Effector memory CD4-positive, alpha-beta T cell (primary cell): ENCODE results near the gene WDTC1.
"Not testable (repeated sequence)": the region's sequence is repeated elsewhere in the genome, so short reads cannot be mapped to it uniquely, and the experiment has no call there.

Source experiments
- DNase-seq, 3 donors: peaks; one replicate each; pipeline ENCODE4 v3.0.0-alpha.2; 2020
- H3K27ac ChIP-seq: 2 replicates; pipeline ENCODE4 v1.7.0; 2013; ENCODE audit warnings: mild to moderate bottlenecking, low read length, moderate library complexity; ENCODE audit not compliant: insufficient read depth, poor library complexity, severe bottlenecking
- H3K27me3 ChIP-seq: replicated peaks from 2 replicates; pipeline ENCODE4 v1.7.0; 2013; ENCODE audit warnings: mild to moderate bottlenecking, low read length; ENCODE audit not compliant: insufficient read depth, control insufficient read depth, poor library complexity, severe bottlenecking
- H3K36me3 ChIP-seq: 2 replicates; pipeline ENCODE4 v1.7.0; 2013; ENCODE audit warnings: mild to moderate bottlenecking, low read length, moderate library complexity; ENCODE audit not compliant: control insufficient read depth, insufficient read depth
- H3K4me1 ChIP-seq: 2 replicates; pipeline ENCODE4 v1.7.0; 2013; ENCODE audit warnings: low read length, mild to moderate bottlenecking; ENCODE audit not compliant: control insufficient read depth, insufficient read depth, poor library complexity, severe bottlenecking
- H3K4me3 ChIP-seq: 2 replicates; pipeline ENCODE4 v1.7.0; 2013; ENCODE audit warnings: low read length, low read depth, mild to moderate bottlenecking; ENCODE audit not compliant: insufficient read depth, poor library complexity, severe bottlenecking
- H3K9me3 ChIP-seq: 2 replicates; pipeline ENCODE4 v1.7.0; 2013; ENCODE audit warnings: mild to moderate bottlenecking, low read length, moderate library complexity; ENCODE audit not compliant: control insufficient read depth
- total RNA-seq, 3 donors: gene quantifications; one replicate each; lab custom pipeline; 2026; lab: John Stamatoyannopoulos, UW

The WDTC1 gene
- total RNA-seq = 56.5 to 81.7 (median 56.5) reads per million in 3 donors

DNA sequence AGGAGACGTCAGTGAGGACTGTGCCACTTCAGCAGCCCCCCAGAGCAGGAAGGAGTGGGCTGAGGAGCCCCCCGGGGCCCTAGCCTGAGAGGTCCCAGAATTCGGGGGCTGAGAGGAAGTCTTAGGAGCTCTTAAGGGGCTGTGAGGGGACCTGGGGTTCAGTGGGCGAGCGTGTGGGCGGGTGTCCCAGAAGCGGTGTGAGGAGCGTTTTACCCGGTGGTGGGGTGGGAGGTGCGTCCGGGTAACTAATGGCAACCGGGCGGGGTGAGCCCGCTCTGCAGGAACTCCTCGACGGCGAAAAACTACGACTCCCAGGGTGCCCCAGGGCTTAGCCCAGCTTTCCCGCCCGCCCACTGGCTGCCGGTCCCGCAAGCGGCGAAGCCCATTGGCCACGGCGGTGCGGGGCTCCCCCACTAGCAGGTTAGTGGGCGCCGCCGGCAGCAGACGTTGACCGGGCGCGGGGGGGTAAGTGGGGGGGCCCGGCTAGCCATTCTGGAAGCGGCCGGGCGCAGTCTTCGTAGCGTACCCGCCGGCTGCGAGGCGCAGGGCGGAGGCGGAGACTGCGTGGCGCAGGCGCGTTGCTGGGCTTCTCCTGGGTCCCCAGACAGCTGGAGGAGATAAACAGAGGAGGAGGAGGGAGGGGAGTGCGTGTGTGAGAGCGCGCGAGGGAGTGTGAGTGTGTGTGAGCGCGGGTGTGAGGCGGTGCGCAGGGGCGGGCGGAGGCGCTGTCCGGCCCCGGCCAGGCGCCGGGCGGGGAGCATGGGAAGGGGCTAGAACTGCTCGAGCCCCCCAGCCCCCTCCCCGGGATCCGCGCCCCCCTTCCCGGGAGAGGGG lies at the start of gene WDTC1:
Gene WDTC1, plus strand, starts transcription at position 584 of the 834 bp plus-strand sequence. CDS start 26,423 bp downstream, outside the sequence.
- peak within 1 kb of the TSS; percentile 68 for H3K27ac ChIP-seq
- peak; percentile 97 to 98 (median 97) for DNase-seq
- H3K9me3 ChIP-seq = no peaks in the 10 kb centered on the region
- no peaks in the 10 kb centered on the region for H3K36me3 ChIP-seq
- peaks cover 16% of the 10 kb centered on the region for H3K4me1 ChIP-seq
- no peaks in the 10 kb centered on the region for H3K27me3 ChIP-seq
- peak within 1 kb of the TSS; percentile 66 for H3K4me3 ChIP-seq

DNA sequence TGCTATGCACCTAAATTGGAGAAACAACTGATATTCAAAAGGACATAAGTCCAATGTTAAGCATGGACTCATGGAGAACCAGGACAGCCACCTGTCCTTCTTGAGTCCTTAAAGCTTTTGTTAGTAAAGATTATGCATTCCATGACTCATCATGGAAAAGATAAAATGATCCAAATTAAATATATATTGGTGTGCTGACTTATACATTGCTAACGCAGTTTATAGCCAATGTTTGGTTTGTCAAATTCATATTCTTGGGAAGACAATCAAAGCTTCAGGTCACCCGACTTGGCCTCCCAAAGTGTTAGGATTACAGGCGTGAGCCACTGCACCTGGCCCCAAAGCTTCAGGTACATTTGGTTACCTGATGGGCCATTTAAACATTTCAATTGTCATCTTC lies 49.8 kb upstream of the WDTC1 start:
- not testable (repeated sequence) for DNase-seq, H3K27ac ChIP-seq, H3K4me1 ChIP-seq, H3K27me3 ChIP-seq, H3K9me3 ChIP-seq, H3K36me3 ChIP-seq, H3K4me3 ChIP-seq

GRCh38 chr1:27192039-27192529 lies 42.3 kb upstream of the WDTC1 start:
- DNase-seq = no peak
- Histone ChIP-seq H3K27ac (no peak overlapping the region), H3K27me3 (no peaks in the 10 kb centered on the region), H3K9me3 (no peaks in the 10 kb centered on the region), H3K36me3 (no peaks in the 10 kb centered on the region), H3K4me3 (no peak overlapping the region), H3K4me1 (no peaks in the 10 kb centered on the region)

DNA sequence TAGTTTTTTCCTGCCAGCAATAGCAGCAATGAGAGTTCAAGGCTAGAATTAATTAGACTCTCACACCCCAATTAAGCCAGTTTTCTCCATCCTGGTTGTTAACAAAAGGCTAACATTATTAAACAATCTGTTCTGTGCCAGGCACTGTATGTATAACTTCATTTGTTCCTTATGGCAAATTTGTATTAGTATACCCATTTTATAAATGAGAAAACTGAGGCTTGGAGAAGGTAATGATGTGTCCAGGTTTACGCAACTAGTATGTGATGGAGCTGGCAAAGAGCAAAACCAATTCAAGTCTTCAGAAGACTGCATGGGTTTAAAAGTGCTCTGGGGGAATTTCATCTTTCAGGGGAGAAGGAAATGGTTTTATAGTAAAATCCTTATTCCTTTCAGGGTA lies 41.2 kb upstream of the WDTC1 start:
- no peaks in the 10 kb centered on the region for H3K4me1 ChIP-seq
- H3K4me3 ChIP-seq = no peak overlapping the region
- no peaks in the 10 kb centered on the region for H3K36me3 ChIP-seq
- H3K9me3 ChIP-seq = no peaks in the 10 kb centered on the region
- no peak overlapping the region for H3K27ac ChIP-seq
- DNase-seq = no peak
- no peaks in the 10 kb centered on the region for H3K27me3 ChIP-seq

- no peaks in the 10 kb centered on the region for H3K9me3 ChIP-seq
- no peak overlapping the region for H3K4me3 ChIP-seq
- no peaks in the 10 kb centered on the region for H3K36me3 ChIP-seq
- H3K27me3 ChIP-seq = no peaks in the 10 kb centered on the region
- no peaks in the 10 kb centered on the region for H3K4me1 ChIP-seq
- no peak for DNase-seq
- H3K27ac ChIP-seq = no peak overlapping the region
Measured at GRCh38 chr1:27201295-27201694, 33.1 kb upstream of the WDTC1 start.

DNA sequence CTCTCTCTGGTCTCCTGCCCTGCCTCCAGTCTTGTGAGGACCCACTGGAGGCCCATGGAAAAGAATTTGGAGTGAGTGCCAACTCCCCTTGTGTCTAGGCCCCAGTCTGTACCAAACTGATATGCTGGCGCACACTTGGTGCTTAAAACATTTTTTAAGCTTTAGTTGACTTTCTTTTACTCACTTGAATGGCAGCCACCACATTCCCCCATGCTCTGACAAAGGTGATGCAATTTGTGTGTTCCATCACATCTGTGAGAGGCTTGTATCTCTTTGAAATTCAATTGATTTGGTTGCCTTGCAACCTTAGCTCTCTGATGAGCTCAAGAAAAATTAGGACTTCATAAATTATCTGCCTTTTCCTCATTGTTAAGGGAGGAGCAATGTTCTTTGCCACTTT lies 30.5 kb upstream of the WDTC1 start:
- no peaks in the 10 kb centered on the region for H3K36me3 ChIP-seq
- no peak overlapping the region for H3K27ac ChIP-seq
- DNase-seq = no peak

GRCh38 chr1:27207238-27207637 lies 27.2 kb upstream of the WDTC1 start:
- H3K27ac ChIP-seq, H3K27me3 ChIP-seq, H3K4me3 ChIP-seq, H3K36me3 ChIP-seq, DNase-seq, H3K4me1 ChIP-seq, H3K9me3 ChIP-seq: not testable (repeated sequence)

More for the DNA sequence above, 30.5 kb upstream of the WDTC1 start:
- Histone ChIP-seq H3K9me3 (no peaks in the 10 kb centered on the region), H3K27me3 (no peaks in the 10 kb centered on the region), H3K4me3 (no peak overlapping the region), H3K4me1 (no peaks in the 10 kb centered on the region)

- not testable (repeated sequence) for DNase-seq, H3K27ac ChIP-seq, H3K36me3 ChIP-seq, H3K4me3 ChIP-seq, H3K27me3 ChIP-seq, H3K9me3 ChIP-seq, H3K4me1 ChIP-seq
Measured at GRCh38 chr1:27208143-27208850, 26.1 kb upstream of the WDTC1 start.

DNA sequence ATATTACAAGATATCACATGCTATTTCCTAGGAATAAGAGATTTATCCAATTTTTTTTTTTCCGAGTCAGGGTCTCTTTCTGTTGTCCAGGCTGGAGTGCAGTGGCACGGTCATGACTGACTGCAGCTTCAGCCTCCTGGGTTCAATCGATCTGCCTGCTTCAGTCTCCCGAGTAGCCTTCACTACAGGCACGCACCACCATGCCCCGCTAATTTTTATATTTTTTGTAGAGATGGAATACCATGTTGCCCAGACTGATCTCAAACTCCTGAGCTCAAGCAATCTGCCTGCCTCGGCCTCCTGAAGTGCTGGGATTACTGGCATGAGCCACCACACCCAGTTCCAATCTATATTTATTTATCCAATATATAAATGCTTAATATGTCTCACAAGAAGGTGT lies 18.0 kb upstream of the WDTC1 start:
- Histone ChIP-seq H3K27me3 (no peaks in the 10 kb centered on the region), H3K4me1 (no peaks in the 10 kb centered on the region), H3K4me3 (no peak overlapping the region), H3K36me3 (no peaks in the 10 kb centered on the region), H3K27ac (no peak overlapping the region), H3K9me3 (no peaks in the 10 kb centered on the region)
- DNase-seq = no peak

- Histone ChIP-seq H3K27ac (no peak overlapping the region), H3K4me3 (no peak overlapping the region), H3K4me1 (no peaks in the 10 kb centered on the region), H3K27me3 (no peaks in the 10 kb centered on the region), H3K36me3 (no peaks in the 10 kb centered on the region), H3K9me3 (no peaks in the 10 kb centered on the region)
- DNase-seq = no peak
Measured at GRCh38 chr1:27217401-27217800, 17.0 kb upstream of the WDTC1 start.
